GM19193 (cell line): ENCODE data around the gene CCDC90B.

Source experiments
- POLR2A ChIP-seq: IDR thresholded peaks from 4 replicates; pipeline ENCODE4 v1.6.1; 2011; ENCODE audit not compliant: insufficient read depth, insufficient read length; ENCODE audit errors: extremely low read depth

CCDC90B gene, protein sequence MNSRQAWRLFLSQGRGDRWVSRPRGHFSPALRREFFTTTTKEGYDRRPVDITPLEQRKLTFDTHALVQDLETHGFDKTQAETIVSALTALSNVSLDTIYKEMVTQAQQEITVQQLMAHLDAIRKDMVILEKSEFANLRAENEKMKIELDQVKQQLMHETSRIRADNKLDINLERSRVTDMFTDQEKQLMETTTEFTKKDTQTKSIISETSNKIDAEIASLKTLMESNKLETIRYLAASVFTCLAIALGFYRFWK

DNA sequence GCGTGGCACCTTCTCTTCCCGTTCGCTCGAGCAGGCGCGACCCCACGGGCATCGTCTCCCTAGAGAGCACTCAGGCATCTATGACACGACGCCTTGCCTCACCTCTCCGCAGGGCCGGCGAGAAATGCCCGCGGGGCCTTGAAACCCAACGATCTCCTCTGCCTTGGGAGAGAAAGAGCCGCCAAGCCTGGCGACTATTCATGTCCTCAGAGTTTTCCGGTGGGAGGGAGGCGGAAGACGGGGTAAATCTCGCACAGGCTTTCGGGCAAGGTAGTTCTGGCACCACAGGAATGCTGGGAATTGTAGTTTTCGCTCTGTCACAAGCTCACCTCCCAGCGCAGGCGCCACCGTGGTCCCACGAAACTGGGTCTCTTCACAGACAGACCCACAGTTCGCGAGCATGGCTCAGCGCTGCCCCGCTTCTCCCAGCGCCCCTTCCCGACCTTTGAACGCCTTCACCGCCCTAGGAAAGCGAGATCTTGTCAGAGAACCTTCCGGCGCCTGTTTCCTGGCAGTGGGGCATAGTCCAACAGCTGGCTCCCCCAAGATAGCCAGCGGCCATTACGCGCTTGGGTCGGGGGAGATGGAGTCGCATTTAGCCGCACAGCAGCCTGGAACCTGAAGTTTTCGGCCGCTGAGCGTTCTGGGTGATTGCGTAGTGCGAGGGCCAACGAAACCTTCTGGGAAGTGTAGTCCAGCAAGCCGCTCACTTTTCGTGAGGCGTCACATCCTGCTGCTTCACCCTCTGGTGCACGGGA, at the start of gene CCDC90B:
Gene CCDC90B, minus strand, starts transcription at position 597 of the 758 bp plus-strand sequence. Its CDS starts 395 bp downstream, at position 202.
- peak; percentile 95 for TF ChIP-seq POLR2A

DNA sequence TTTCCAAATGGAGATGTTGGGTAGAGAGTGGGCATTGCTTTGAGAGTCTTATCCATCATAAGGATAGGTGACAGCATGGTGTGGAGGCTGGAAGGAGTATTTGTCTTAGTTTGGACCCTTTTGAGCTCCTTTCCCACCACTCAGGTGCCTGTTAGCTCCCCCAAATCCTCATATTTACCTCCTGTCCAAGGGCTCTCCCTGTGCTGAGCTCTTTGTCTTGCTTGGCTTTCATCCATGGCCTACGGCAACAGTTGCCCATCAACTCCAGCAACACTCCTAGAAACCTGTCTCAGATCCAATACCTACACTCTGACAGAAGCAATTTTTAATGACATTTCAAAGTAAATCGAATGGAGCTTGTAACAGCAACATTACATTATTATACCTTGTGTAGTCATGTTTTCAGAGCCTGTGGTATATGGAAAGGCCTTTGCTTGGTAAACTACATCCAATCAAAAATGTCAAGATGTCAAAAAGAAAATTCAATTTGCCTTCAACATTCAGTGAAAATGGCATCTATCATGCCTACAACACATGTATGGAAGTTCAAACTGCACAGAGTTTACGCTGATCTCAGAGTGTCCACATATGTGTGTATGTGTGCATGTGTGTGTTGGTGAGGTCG, 49.4 kb upstream of the CCDC90B start:
- no peak for TF ChIP-seq POLR2A

DNA sequence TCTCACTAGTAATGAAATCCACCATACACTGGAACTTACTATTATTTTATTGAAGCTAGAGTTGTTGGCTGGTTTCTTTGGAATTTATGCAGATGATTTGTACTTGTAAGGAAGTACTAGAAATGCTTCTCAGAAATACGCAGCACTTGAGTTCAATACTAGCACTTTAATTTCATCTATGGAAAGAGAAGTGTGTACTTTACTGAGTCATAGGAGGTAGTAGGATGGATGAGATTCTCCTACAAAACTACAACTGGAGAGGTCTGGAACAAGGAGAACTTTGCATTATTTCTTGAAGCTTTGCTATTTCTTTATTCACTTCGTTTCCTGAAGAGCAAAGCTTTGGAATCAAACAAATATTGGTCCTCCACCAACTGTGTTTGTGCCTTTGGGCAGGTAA, 44.1 kb upstream of the CCDC90B start:
- TF ChIP-seq POLR2A, result no peak

DNA sequence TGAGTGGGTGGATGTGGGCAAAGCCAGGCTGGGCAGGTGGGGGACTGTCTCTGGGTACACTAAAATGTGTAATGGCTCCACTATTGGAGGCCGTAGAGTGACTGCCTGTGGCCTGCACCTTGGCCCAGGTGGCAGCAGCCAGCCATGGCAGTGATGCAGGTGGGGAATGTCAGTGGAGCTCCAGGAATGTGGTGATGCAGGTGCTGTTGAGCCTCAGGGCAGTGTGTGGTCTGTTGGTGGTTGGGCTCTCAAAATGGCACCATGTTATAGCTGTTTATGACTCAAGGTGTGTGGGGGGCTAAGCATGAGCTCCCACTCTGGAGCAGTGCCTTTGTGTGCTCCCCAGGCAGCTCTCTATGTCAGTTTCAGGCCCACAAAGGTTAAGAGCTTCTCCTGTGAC, 40.2 kb upstream of the CCDC90B start:
- TF ChIP-seq POLR2A, result no peak

DNA sequence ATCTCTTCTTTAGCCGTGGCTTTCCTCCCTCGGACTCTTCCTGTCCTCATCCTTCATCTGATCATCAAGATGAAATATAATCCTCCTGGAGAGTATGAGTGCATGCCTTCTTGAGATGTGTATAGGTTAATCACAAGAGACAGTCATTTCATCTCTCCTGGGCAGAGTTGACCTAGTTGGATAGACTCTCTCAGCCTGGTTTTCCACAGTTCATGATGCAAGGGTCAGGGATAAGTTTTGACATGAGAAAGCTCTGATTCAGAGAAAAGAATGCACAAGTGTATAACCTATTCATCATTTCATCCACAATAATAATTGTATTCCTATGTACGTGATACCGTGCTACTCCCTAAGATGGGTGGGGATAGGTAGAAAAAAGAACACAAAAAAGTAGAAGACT, 33.2 kb upstream of the CCDC90B start:
- no peak for TF ChIP-seq POLR2A

DNA sequence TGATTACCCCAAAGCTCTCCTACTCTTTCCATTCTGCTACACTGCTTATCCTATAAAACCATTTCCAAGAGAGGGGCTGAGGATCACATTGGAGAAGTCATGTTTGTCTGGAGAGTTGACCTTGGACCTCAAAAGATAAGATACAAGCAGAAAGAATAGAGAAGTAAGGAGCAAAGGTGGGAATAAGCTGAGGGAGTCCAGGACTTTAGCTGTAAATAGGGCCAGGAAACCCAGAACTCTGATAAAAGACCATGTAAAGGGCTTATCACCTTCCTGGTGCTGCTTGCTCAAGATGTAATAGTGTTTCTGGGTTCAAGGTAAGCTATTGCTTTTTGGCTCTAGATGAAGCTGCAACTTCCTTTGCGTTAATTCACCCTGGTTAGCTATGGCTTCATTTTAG, 32.8 kb upstream of the CCDC90B start:
- no peak for TF ChIP-seq POLR2A

DNA sequence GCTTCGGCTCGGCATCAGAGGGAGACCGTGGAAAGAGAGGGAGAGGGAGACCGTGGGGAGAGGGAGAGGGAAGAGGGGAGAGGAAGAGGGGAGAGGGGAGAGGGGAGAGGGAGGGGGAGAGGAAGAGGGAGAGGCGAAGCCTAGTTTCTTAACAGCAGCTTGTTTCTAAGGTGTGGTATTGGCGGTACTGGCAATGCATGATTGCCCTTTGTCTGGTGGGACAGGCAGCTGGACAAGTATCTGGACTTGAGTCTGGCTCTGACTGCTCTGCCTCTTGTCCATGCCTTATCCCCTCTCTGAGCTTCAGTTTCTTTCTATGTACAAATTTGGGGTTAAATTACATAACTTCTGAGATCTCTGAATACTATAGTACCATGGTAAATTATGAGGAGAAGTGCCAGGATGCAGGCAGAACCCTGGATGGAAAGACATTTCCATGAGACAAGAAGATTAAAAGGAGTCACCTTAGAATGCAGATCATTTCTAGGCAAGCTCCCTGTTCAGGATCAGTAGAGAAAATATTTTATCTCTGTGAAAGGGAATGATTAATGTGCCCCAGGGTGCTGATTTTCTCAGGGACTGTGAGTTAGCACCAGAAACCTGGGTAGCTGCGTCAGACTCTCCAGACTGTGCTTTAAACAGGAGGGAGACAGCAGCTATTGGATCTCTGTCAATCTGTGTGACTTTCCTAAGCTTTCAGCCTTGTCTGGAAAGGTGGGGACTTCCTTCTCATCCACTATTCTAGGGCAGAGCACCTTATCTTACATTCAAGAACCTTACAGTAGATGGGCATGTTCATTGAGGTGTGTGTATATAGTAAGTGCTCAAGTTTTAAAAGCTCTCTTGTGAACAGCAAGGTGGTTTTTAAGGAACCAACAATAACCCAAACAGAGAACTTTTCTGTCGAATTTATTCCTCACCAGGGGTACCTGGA, 31.9 kb upstream of the CCDC90B start:
- no peak for TF ChIP-seq POLR2A

DNA sequence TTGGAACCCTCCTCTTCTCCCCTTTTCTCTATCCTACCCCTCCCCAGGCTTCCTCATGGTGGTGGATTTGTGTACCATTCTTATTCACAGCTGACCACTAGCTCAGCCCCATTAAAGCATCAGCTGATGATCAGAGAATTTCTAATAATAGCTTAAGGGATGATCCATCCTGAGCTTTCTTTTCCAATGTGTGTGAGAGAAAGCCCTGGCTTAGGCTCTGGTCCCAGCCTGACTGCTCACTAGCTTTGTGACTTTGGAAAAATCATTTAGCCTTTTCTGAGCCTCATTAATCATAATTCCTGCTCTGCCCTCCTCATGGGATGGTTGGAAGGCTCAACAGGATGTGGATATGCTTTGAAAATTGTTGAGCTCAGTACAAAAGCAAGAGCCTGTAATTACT, 26.3 kb upstream of the CCDC90B start:
- no peak for TF ChIP-seq POLR2A

DNA sequence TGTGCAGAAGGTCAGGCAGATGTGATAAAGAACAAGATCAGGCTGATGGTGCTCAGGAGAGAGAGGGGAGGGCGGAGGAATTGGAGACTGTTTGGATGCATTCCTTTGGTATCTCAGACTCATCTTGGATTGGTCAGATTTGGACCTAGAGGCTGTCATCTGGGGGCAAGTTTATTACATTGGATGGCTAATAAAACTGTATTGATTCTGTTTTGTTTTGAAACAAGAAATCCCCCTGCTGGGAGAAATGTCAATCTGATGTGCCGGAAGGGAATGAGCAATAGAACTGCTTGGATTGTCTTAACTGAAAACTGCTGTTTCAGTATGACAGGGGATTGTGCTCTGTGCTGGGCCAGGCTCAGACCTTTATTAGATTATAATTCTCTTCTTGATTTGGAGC, 25.5 kb upstream of the CCDC90B start:
- no peak for TF ChIP-seq POLR2A

DNA sequence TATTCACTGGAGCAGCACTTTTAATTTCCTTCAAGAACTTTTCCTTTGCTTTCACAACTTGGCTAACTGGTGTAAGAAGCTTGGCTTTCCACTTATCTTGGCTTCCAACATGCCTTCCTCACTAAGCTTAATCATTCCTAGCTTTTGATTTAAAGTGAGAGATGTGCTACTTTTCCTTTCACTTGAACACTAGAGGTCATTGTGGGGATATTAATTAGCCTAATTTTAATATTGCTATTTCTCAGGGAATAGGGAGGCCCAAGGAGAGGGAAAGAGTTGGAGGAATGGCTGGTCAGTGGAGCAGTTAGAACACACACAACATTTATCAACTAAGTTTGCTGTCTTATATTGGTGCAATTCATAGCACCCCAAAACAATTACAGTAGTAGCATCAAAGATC, 24.6 kb upstream of the CCDC90B start:
- TF ChIP-seq POLR2A, result no peak

DNA sequence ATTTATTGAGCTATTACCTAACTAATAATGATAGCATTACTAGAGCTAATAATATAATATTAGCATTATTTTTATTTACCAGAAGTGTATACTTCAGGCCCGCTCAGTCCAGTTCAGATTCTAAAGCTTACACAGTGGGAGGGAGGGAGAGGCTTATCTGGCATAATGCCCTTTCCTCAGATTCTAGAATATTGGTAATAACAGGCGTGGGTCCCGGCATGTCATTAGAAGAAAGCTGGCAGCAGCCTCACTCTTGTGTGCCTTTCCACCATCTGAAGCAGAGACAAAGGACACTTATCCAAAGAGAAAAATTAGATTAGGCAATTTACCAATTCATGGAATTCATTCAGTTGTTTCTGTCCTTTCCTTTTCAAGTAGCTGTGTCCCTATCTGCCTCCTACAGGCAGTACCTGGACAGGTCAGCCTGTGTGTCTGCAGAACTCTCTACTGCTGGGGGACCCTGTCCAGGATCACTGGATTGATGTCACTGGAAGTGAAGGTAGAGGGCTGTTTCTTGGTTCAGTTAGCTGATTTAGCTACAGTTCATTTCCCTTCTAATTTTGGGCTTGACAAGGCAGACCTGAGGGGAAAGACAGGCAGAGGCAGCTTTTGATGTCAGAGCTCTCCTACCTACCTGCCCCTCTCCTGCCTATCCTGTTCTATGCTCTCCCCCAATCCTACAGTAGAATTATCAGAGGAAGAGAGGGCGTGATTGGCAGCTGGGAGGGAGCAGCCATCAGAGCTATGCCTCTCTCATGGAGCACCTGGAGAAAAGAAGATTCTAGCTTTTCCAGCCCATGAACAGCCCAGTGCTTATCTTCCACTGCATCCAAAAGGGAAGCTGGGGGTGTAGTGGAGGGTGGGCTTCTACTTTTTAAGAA, 20.3 kb upstream of the CCDC90B start:
- no peak for TF ChIP-seq POLR2A

DNA sequence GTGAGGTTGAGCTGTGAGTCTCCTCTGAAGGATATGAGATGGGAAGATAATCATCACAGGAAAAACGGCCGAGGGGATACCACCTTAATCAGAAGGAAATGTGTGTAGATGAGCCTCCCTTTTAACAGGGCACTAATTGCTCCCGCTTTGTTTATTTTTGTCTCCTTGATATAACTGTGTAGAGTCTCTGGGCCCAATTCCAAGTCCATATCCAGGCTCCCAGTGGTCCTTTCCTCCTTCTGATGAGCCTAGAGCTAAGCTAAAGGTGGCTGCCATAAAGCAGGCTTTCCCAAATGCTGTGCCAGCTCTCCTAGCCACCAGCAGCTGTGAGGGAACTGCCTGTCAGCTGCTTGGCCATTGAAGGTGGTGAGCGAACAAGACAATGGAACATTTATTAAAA, 17.1 kb upstream of the CCDC90B start:
- no peak for TF ChIP-seq POLR2A

DNA sequence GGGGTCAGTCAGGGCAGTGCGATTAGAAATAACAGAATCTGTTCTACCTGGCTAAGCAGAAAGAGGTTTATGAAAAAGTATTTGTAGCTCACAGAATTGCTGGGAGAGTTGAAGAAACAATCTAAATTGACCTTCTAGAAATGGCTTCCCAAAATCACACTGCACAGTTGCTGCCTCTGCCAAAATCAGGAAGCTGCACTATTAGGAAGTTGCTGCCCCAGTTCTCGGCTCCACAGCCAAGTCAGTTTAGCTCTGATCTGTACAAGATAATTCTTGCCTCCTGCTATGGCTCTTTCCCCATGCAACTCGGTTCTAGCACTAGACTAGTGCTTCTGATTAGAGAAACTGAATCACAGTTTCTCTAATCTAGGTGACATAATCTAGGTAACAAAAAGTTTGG, 16.0 kb upstream of the CCDC90B start:
- no peak for TF ChIP-seq POLR2A

DNA sequence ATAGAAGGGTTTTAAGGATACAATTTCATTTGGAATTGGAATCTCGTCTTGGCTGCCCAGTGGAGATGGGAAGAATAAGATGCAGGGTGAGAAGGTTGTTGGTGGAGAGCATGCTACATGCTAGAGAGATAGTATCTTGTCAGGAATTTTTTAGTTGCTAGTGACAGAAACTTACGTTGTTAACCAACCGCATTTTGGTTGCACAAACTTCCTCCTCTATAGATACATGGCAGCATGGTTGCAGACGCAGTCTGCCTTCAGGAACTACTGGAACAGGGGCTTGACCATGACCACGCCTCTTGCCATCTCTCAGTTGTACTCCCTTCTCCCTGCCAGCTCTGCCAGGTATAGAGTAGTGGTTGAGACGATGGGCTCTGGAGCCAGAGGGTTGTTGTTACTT, 13.5 kb upstream of the CCDC90B start:
- TF ChIP-seq POLR2A, result no peak
